Stimulated activated CD4-positive, alpha-beta T cell treated with anti-CD3 and anti-CD28 coated beads, Interleukin-4, amount 100 ng/mL, for 4 hours (primary cell): Measurements from ENCODE around the gene NRXN2.

Experiments
- DNase-seq, 2 experiments: peaks; one replicate each; pipeline ENCODE4 v3.0.0-alpha.2; 2020

Gene NRXN2

GRCh38 chr11:64696045-64696444 is 27.0 kb downstream of the NRXN2 start:
- no peak for DNase-seq

- DNase-seq, result no peak
Observed at GRCh38 chr11:64695548-64695947, 27.4 kb downstream of the NRXN2 start.

GRCh38 chr11:64694821-64695365 is 28.1 kb downstream of the NRXN2 start:
- DNase-seq, result no peak

- DNase-seq, result no peak
Observed at GRCh38 chr11:64694026-64694755, 28.8 kb downstream of the NRXN2 start.

- no peak for DNase-seq
Observed at GRCh38 chr11:64692764-64693331, 30.1 kb downstream of the NRXN2 start.

GRCh38 chr11:64691543-64691942 is 31.5 kb downstream of the NRXN2 start:
- no peak for DNase-seq

GRCh38 chr11:64690235-64690634 is 32.8 kb downstream of the NRXN2 start:
- DNase-seq, result no peak

- peak; percentile 82 to 92 for DNase-seq
Observed at GRCh38 chr11:64688534-64688982, 34.4 kb downstream of the NRXN2 start.

- DNase-seq, result no peak
Observed at GRCh38 chr11:64687643-64688533, 35.1 kb downstream of the NRXN2 start.

GRCh38 chr11:64687204-64687603 is 35.8 kb downstream of the NRXN2 start:
- DNase-seq, result no peak

- no peak for DNase-seq
Observed at GRCh38 chr11:64686466-64687170, 36.4 kb downstream of the NRXN2 start.

GRCh38 chr11:64685536-64685935 is 37.5 kb downstream of the NRXN2 start:
- no peak for DNase-seq

GRCh38 chr11:64684357-64684756 is 38.6 kb downstream of the NRXN2 start:
- DNase-seq, result no peak

GRCh38 chr11:64681171-64681570 is 41.8 kb downstream of the NRXN2 start:
- no peak for DNase-seq

- DNase-seq, result no peak
Observed at GRCh38 chr11:64679846-64680245, 43.2 kb downstream of the NRXN2 start.

- no peak for DNase-seq
Observed at GRCh38 chr11:64677441-64678023, 45.5 kb downstream of the NRXN2 start.

GRCh38 chr11:64676261-64676615 is 46.8 kb downstream of the NRXN2 start:
- no peak for DNase-seq

GRCh38 chr11:64675450-64676260 is 47.3 kb downstream of the NRXN2 start:
- no peak for DNase-seq

- no peak for DNase-seq
Observed at GRCh38 chr11:64674774-64675173, 48.2 kb downstream of the NRXN2 start.

- DNase-seq, result no peak
Observed at GRCh38 chr11:64673279-64673678, 49.7 kb downstream of the NRXN2 start.

- no peak for DNase-seq
Observed at GRCh38 chr11:64672875-64673274, 50.1 kb downstream of the NRXN2 start.

- DNase-seq, result no peak
Observed at GRCh38 chr11:64670975-64671374, 52.0 kb downstream of the NRXN2 start.
